ENCODE results near the gene CCDC171. TPM values are rescaled to one million over a fixed set of nuclear protein-coding genes. Genes with fewer than 3 reads are reported as not detected.
"Not testable (repeated sequence)": the region's sequence is repeated elsewhere in the genome, so short reads cannot be mapped to it uniquely, and the experiment has no call there.

Gene CCDC171
- total RNA-seq, 1 donor from 2014 or later: 1.8 TPM

DNA sequence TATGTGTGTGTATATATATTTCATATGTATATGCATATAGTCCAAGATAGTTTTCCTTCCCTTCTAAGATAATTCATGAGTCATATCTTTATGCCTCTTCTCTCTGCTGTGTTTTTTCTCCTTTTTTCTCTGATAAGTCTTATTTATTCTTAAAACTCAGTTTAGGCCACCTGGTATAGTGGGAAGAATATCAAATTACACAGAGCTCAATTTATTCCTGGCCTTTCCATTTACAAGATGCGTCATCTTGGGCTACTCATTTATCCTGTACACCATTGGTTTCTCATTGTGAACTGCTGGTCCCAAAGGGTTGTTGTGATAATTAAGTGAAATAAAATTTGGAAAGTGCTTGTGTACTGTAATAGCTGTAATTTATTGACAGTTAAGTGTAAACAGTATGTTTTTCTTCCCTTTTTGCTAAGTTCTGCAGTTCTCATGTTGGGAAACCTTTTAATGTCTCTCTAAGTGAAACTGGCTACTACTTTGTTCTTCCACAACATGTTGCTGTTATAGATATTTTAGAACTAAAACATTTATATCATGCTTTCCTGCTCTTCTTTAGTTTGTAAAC is 19.4 kb downstream of the CCDC171 start:
- no peaks in the 10 kb centered on the region for H3K27me3 ChIP-seq (ENCODE audit: low read depth)
- intact Hi-C loops (cut with micrococcal nuclease): no loop called here
- TF ChIP-seq, protein P1, sequence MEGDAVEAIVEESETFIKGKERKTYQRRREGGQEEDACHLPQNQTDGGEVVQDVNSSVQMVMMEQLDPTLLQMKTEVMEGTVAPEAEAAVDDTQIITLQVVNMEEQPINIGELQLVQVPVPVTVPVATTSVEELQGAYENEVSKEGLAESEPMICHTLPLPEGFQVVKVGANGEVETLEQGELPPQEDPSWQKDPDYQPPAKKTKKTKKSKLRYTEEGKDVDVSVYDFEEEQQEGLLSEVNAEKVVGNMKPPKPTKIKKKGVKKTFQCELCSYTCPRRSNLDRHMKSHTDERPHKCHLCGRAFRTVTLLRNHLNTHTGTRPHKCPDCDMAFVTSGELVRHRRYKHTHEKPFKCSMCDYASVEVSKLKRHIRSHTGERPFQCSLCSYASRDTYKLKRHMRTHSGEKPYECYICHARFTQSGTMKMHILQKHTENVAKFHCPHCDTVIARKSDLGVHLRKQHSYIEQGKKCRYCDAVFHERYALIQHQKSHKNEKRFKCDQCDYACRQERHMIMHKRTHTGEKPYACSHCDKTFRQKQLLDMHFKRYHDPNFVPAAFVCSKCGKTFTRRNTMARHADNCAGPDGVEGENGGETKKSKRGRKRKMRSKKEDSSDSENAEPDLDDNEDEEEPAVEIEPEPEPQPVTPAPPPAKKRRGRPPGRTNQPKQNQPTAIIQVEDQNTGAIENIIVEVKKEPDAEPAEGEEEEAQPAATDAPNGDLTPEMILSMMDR (IDR thresholded peaks at IDR 0.05; ENCODE audit: borderline replicate concordance): no peak
- no peak overlapping the region for H3K27ac ChIP-seq (replicated peaks)
- H3K9me3 ChIP-seq (replicated peaks): no peaks in the 10 kb centered on the region
- DNase-seq: no peak
- no peak overlapping the region for H3K4me3 ChIP-seq
- H3K4me1 ChIP-seq: no peaks in the 10 kb centered on the region
- no peaks in the 10 kb centered on the region for H3K36me3 ChIP-seq

- no peak for DNase-seq
- intact Hi-C loops (cut with micrococcal nuclease): no loop called here
Observed at GRCh38 chr9:15576350-15577050, 23.7 kb downstream of the CCDC171 start.

GRCh38 chr9:15578714-15579113 is 25.9 kb downstream of the CCDC171 start:
- intact Hi-C loops (cut with micrococcal nuclease): no loop called here
- TF ChIP-seq, protein P1 (IDR thresholded peaks at IDR 0.05; ENCODE audit: borderline replicate concordance): no peak
- no peak overlapping the region for H3K4me3 ChIP-seq
- no peaks in the 10 kb centered on the region for H3K4me1 ChIP-seq
- no peaks in the 10 kb centered on the region for H3K36me3 ChIP-seq
- no peaks in the 10 kb centered on the region for H3K27me3 ChIP-seq (ENCODE audit: low read depth)
- no peaks in the 10 kb centered on the region for H3K9me3 ChIP-seq (replicated peaks)
- DNase-seq: no peak
- no peak overlapping the region for H3K27ac ChIP-seq (replicated peaks)

More at GRCh38 chr9:15576350-15577050, 23.7 kb downstream of the CCDC171 start:
- H3K27me3 ChIP-seq (ENCODE audit: low read depth): no peaks in the 10 kb centered on the region
- no peaks in the 10 kb centered on the region for H3K36me3 ChIP-seq
- TF ChIP-seq, protein P1 (IDR thresholded peaks at IDR 0.05; ENCODE audit: borderline replicate concordance): no peak
- no peak overlapping the region for H3K4me3 ChIP-seq
- no peak overlapping the region for H3K27ac ChIP-seq (replicated peaks)
- H3K4me1 ChIP-seq: no peaks in the 10 kb centered on the region
- no peaks in the 10 kb centered on the region for H3K9me3 ChIP-seq (replicated peaks)

- H3K27ac ChIP-seq (replicated peaks): no peak overlapping the region
- no peak for DNase-seq
- H3K36me3 ChIP-seq: no peaks in the 10 kb centered on the region
- no peak overlapping the region for H3K4me3 ChIP-seq
- H3K27me3 ChIP-seq (ENCODE audit: low read depth): no peaks in the 10 kb centered on the region
- H3K9me3 ChIP-seq (replicated peaks): no peaks in the 10 kb centered on the region
- no peaks in the 10 kb centered on the region for H3K4me1 ChIP-seq
- intact Hi-C loops (cut with micrococcal nuclease): no loop called here
- TF ChIP-seq, protein P1 (IDR thresholded peaks at IDR 0.05; ENCODE audit: borderline replicate concordance): no peak
Observed at GRCh38 chr9:15584379-15584778, 31.5 kb downstream of the CCDC171 start.

GRCh38 chr9:15592317-15592716 is 39.5 kb downstream of the CCDC171 start:
- peaks cover 3% of the 10 kb centered on the region for H3K9me3 ChIP-seq (replicated peaks)
- H3K27me3 ChIP-seq (ENCODE audit: low read depth): no peaks in the 10 kb centered on the region
- H3K4me1 ChIP-seq: no peaks in the 10 kb centered on the region
- H3K36me3 ChIP-seq: no peaks in the 10 kb centered on the region
- no peak overlapping the region for H3K4me3 ChIP-seq
- intact Hi-C loops (cut with micrococcal nuclease): no loop called here
- no peak for DNase-seq
- H3K27ac ChIP-seq (replicated peaks): no peak overlapping the region
- TF ChIP-seq, protein P1 (IDR thresholded peaks at IDR 0.05; ENCODE audit: borderline replicate concordance): no peak

DNA sequence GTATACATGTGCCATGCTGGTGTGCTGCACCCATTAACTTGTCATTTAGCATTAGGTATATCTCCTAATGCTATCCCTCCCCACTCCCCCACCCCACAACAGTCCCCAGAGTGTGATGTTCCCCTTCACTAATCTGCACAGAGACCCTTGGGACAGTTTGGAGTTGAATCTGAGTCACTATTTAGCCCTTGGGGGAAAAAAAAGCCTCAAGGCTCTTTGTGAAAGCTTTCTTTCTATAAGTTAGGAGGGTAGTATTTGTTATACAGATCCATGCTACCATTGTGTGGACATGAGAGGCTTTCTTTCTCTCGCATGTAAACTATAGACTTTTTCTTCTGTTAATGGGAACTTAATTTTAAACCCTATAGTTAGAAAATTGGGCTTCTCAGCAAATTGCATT is 40.1 kb downstream of the CCDC171 start:
- H3K9me3 ChIP-seq (replicated peaks); H3K4me1 ChIP-seq; H3K4me3 ChIP-seq; H3K36me3 ChIP-seq; H3K27ac ChIP-seq (replicated peaks); intact Hi-C loops (cut with micrococcal nuclease); DNase-seq; H3K27me3 ChIP-seq (ENCODE audit: low read depth): not testable (repeated sequence)

GRCh38 chr9:15600666-15601330 is 48.0 kb downstream of the CCDC171 start:
- DNase-seq; H3K9me3 ChIP-seq (replicated peaks); H3K27ac ChIP-seq (replicated peaks); H3K27me3 ChIP-seq (ENCODE audit: low read depth); H3K4me3 ChIP-seq; H3K4me1 ChIP-seq; H3K36me3 ChIP-seq: not testable (repeated sequence)
- intact Hi-C loops (cut with micrococcal nuclease): loop anchor here (5.0 to 10.0 kb wide), 2 partner anchors 106 to 388 kb away; no protein-coding TSS in a partner anchor
